Measurements from ENCODE around the gene SERPINE3. TPM values are rescaled to one million over a fixed set of nuclear protein-coding genes. Genes with fewer than 3 reads are reported as not detected.

SERPINE3 gene
- polyA plus RNA-seq, 1 of the 3 experiments (the other 2 are of a cell fraction), result not detected

- no peak for TF ChIP-seq SIN3A (IDR thresholded peaks at IDR 0.05; ENCODE audit: borderline replicate concordance, low read depth, low read length)
- no peak for TF ChIP-seq EP300 (IDR thresholded peaks at IDR 0.05; ENCODE audit: borderline replicate concordance in 1 of 2, low read depth in 1 of 2, low read length in 1 of 2)
- no peak for TF ChIP-seq NRF1 (IDR thresholded peaks at IDR 0.05; ENCODE audit: low read depth, low read length)
- no peak for TF ChIP-seq MEF2A (IDR thresholded peaks at IDR 0.05; ENCODE audit: borderline replicate concordance, low read depth)
- no peak for TF ChIP-seq GATA2 (CRISPR knock-in tag; IDR thresholded peaks at IDR 0.05)
Measured at GRCh38 chr13:51318876-51319275, 20.6 kb upstream of the SERPINE3 start (continued).

- no peak for DNase-seq
- no peaks in the 10 kb centered on the region for H4K20me1 ChIP-seq (ENCODE audit: insufficient read depth)
- H3K79me2 ChIP-seq (ENCODE audit: insufficient read depth), result no peaks in the 10 kb centered on the region
- no peak overlapping the region for H3K27ac ChIP-seq (ENCODE audit: low read depth in 2 of 2, low read length in 1 of 2)
- H3K4me3 ChIP-seq (ENCODE audit: low read depth in 2 of 2, low read length in 1 of 2), result no peak overlapping the region
- H3K4me1 ChIP-seq (ENCODE audit: control insufficient read depth in 1 of 2, insufficient read depth in 2 of 2, low read depth in 1 of 2, low read length in 1 of 2), result no peaks in the 10 kb centered on the region
- no peaks in the 10 kb centered on the region for H3K27me3 ChIP-seq (ENCODE audit: insufficient read depth)
- ChIA-PET CTCF (interaction anchor here (0.9 to 3.2 kb wide), 4 partner anchors 8 to 196 kb away, joined by 3 to 11 read pairs (median 4); no protein-coding TSS in a partner anchor), POLR2A (no interaction called here)
- H3K9me2 ChIP-seq, result no peaks in the 10 kb centered on the region
- H3F3A ChIP-seq (replicated peaks; ENCODE audit: insufficient read depth), result peaks cover 6% of the 10 kb centered on the region
- H3K9ac ChIP-seq, result no peak overlapping the region
- no peaks in the 10 kb centered on the region for H3K9me3 ChIP-seq
- H3K4me2 ChIP-seq, result no peak overlapping the region
- no peak for TF ChIP-seq TAF1 (IDR thresholded peaks at IDR 0.05; ENCODE audit: borderline replicate concordance, low read depth, low read length)
- no peak for TF ChIP-seq IRF3 (IDR thresholded peaks at IDR 0.05; ENCODE audit: low read depth, low read length)
- TF ChIP-seq MXI1 (IDR thresholded peaks at IDR 0.05; ENCODE audit: low read depth, low read length), result no peak
- TF ChIP-seq RAD21 (IDR thresholded peaks at IDR 0.05; ENCODE audit: low read length), result no peak
- TF ChIP-seq NFIC (IDR thresholded peaks at IDR 0.05; ENCODE audit: borderline replicate concordance), result no peak
- no peak for TF ChIP-seq PBX3 (IDR thresholded peaks at IDR 0.05)
- no peak for TF ChIP-seq CHD2 (IDR thresholded peaks at IDR 0.05; ENCODE audit: low read length, partially characterized antibody)
- no peak for TF ChIP-seq GABPA (IDR thresholded peaks at IDR 0.05; ENCODE audit: low read depth)
- TF ChIP-seq JUND (IDR thresholded peaks at IDR 0.05), result no peak
- TF ChIP-seq POLR2AphosphoS5 (IDR thresholded peaks at IDR 0.05; ENCODE audit: low read depth, low read length), result no peak
- no peak for TF ChIP-seq TEAD4 (IDR thresholded peaks at IDR 0.05; ENCODE audit: borderline replicate concordance, insufficient read depth)
- no peak for TF ChIP-seq TCF12 (IDR thresholded peaks at IDR 0.05)
- TF ChIP-seq YY1 (IDR thresholded peaks at IDR 0.05; ENCODE audit: low read depth), result no peak
- TF ChIP-seq SIN3A (IDR thresholded peaks at IDR 0.05; ENCODE audit: borderline replicate concordance, low read depth, low read length), result no peak
- TF ChIP-seq MAX (IDR thresholded peaks at IDR 0.05; ENCODE audit: low read depth), result no peak
- TF ChIP-seq ZBTB33 (IDR thresholded peaks at IDR 0.05; ENCODE audit: borderline replicate concordance, low read depth), result no peak
- TF ChIP-seq REST (IDR thresholded peaks at IDR 0.05; ENCODE audit: low read depth, low read length), result no peak
- H3K36me3 ChIP-seq (replicated peaks in 1 of 2; ENCODE audit: control insufficient read depth in 1 of 2, insufficient read depth in 2 of 2, low read length in 1 of 2), result no peaks in the 10 kb centered on the region
- 59% methylated on average over 2 of the region's 2 CpGs for WGBS (ENCODE audit: low lambda C conversion rate)
- H2AFZ ChIP-seq (ENCODE audit: low read depth), result no peak overlapping the region
Measured at GRCh38 chr13:51321836-51322235, 17.7 kb upstream of the SERPINE3 start.

Data from SK-N-SH (cell line).